NCI-H1436 treated with DMSO at 0.1 percent for 48 hours (cell line): Measurements from ENCODE around the gene ITGAD.

Experiments used
- DNase-seq: peaks from one replicate; lab custom pipeline; 2025; lab: John Stamatoyannopoulos, UW

ITGAD gene

GRCh38 chr16:31475946-31476302, 82.8 kb downstream of the ITGAD start:
- DNase-seq, result no peak
